ENCODE data around the gene PDE10A.

DNA sequence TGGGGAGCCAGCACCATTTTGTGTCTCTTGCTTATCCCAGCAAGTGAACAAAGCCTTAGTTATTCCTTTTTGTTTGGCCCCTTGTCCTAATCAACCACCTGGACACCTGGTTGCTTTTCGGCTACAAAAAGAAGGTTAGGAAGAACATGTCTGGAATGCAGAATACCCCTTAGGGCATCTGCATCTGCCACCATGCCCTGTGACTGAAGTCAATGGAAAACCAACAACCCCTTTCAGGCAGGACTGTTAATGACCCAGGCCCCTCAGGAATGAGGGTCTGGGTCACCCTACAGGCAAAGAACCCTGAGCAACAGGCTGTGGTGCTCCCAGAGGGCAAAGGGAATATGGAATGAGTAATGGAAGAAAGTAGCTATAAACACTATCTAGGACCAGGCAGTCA lies 78.5 kb downstream of the PDE10A start:
- TF ChIP-seq, protein P1, sequence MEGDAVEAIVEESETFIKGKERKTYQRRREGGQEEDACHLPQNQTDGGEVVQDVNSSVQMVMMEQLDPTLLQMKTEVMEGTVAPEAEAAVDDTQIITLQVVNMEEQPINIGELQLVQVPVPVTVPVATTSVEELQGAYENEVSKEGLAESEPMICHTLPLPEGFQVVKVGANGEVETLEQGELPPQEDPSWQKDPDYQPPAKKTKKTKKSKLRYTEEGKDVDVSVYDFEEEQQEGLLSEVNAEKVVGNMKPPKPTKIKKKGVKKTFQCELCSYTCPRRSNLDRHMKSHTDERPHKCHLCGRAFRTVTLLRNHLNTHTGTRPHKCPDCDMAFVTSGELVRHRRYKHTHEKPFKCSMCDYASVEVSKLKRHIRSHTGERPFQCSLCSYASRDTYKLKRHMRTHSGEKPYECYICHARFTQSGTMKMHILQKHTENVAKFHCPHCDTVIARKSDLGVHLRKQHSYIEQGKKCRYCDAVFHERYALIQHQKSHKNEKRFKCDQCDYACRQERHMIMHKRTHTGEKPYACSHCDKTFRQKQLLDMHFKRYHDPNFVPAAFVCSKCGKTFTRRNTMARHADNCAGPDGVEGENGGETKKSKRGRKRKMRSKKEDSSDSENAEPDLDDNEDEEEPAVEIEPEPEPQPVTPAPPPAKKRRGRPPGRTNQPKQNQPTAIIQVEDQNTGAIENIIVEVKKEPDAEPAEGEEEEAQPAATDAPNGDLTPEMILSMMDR (IDR thresholded peaks at IDR 0.05) = no peak
- no peak for TF ChIP-seq POLR2AphosphoS5 (IDR thresholded peaks at IDR 0.05)

Data from suprapubic skin (tissue), 3 donors.